GM12878 (cell line): ENCODE measurements around the gene LGI4. TPM values are rescaled to one million over a fixed set of nuclear protein-coding genes. Genes with fewer than 3 reads are reported as not detected.

ENCODE experiments used
- ATAC-seq: fragments of 200-7000 bp; cut with Tn5 transposase; 3 replicates; pipeline ENCODE4 v1.9.1; 2020; ENCODE audit warnings: mild to moderate bottlenecking, moderate library complexity
- BruUV-seq: library from RNA; stranded (reverse); fragments of 400-500 nt; replicated peaks from 2 replicates; lab custom pipeline; 2021; lab: Mats Ljungman, UMichigan
- CTCF ChIA-PET: fragments of 300-600 bp; sonication (Branson Sonifier 250); formaldehyde crosslinking; extraction: SDS; loops from one replicate; lab custom pipeline; 2021; ENCODE audit warnings: inconsistent platforms; lab: Yijun Ruan, JAX
- POLR2A ChIA-PET: fragments of 350-600 bp; formaldehyde crosslinking; extraction: SDS; loops from one replicate; lab custom pipeline; 2021; ENCODE audit warnings: inconsistent platforms; lab: Charles Lee
- RAD21 ChIA-PET: fragments of 300-600 bp; sonication (Branson Sonifier 250); formaldehyde crosslinking; loops from one replicate; lab custom pipeline; 2023; ENCODE audit warnings: antibody characterized with exemption; ENCODE audit not compliant: unreplicated experiment; lab: Charles Lee
- SMC1A ChIA-PET: fragments of 300-600 bp; sonication (Branson Sonifier 250); formaldehyde crosslinking; loops from one replicate; lab custom pipeline; 2023; ENCODE audit not compliant: unreplicated experiment, uncharacterized antibody; lab: Charles Lee
- DNase-seq: peaks from one replicate; pipeline ENCODE4 v3.0.0-alpha.2; 2011; ENCODE audit warnings: low read depth, low spot score
- FAIRE-seq: peaks from 3 replicates; lab custom pipeline; 2011; peaks lifted over from hg19 to GRCh38; lab: Jason Lieb, UNC
- H2AFZ ChIP-seq: 2 replicates; pipeline ENCODE4 v1.6.0; 2011; ENCODE audit warnings: low read depth, low read length, control low read depth; ENCODE audit not compliant: control insufficient read depth
- H3K27ac ChIP-seq: 2 replicates; pipeline ENCODE4 v1.5.1; 2011; ENCODE audit warnings: control low read depth; ENCODE audit not compliant: control insufficient read depth, insufficient read depth
- H3K27me3 ChIP-seq, 2 experiments: replicated peaks in 1 of 2; 2 replicates each; pipeline versions ENCODE4 v1.6.0 to v1.6.1; 2011; ENCODE audit warnings: low read length in 1 of 2; ENCODE audit not compliant: control insufficient read depth in 2 of 2, insufficient read depth in 2 of 2
- H3K36me3 ChIP-seq, 2 experiments: 2 replicates each; pipeline ENCODE4 v1.5.1; 2011; ENCODE audit warnings: low read length in 1 of 2; ENCODE audit not compliant: control insufficient read depth in 2 of 2, insufficient read depth in 2 of 2
- H3K4me1 ChIP-seq: 2 replicates; pipeline ENCODE4 v1.6.1; 2011; ENCODE audit warnings: mild to moderate bottlenecking, low read length, moderate library complexity, mixed read lengths; ENCODE audit not compliant: control insufficient read depth, insufficient read depth
- H3K4me2 ChIP-seq: 2 replicates; pipeline ENCODE4 v1.6.0; 2011; ENCODE audit warnings: control low read depth; ENCODE audit not compliant: control insufficient read depth, insufficient read depth
- H3K4me3 ChIP-seq: fragments of 200-600 bp; sonication (generic); 2 replicates; pipeline ENCODE4 v1.5.1; 2016
- H3K79me2 ChIP-seq: 2 replicates; pipeline ENCODE4 v1.6.0; 2011; ENCODE audit warnings: low read length; ENCODE audit not compliant: control insufficient read depth, insufficient read depth
- H3K9ac ChIP-seq: 2 replicates; pipeline ENCODE4 v1.8.0; 2011; ENCODE audit warnings: low read length, control low read depth, mixed read lengths; ENCODE audit not compliant: control insufficient read depth, insufficient read depth
- H3K9me3 ChIP-seq: replicated peaks from 3 replicates; pipeline ENCODE4 v1.5.1; 2011; ENCODE audit warnings: mild to moderate bottlenecking, low read length; ENCODE audit not compliant: control insufficient read depth, insufficient read depth
- H4K20me1 ChIP-seq: 2 replicates; pipeline ENCODE4 v1.6.0; 2011; ENCODE audit not compliant: control insufficient read depth, insufficient read depth
- DPF2 ChIP-seq: fragments of 450-650 bp; IDR thresholded peaks from 2 replicates; pipeline ENCODE4 v1.6.1; 2017; ENCODE audit warnings: mild to moderate bottlenecking
- GATAD2B ChIP-seq: fragments of 450-650 bp; conservative IDR thresholded peaks from 2 replicates; pipeline ENCODE4 v1.6.1; 2017; ENCODE audit warnings: low read depth, mild to moderate bottlenecking, moderate library complexity
- RAD51 ChIP-seq: fragments of 450-650 bp; IDR thresholded peaks from 2 replicates; pipeline ENCODE4 v1.6.1; 2016; ENCODE audit warnings: moderate library complexity, mild to moderate bottlenecking, inconsistent platforms
- SMARCA5 ChIP-seq: fragments of 450-650 bp; IDR thresholded peaks from 2 replicates; pipeline ENCODE4 v1.6.1; 2017; ENCODE audit warnings: mild to moderate bottlenecking
- SPI1 ChIP-seq: IDR thresholded peaks from 2 replicates; pipeline ENCODE4 v1.6.1; 2011; ENCODE audit warnings: low read depth, mild to moderate bottlenecking, low read length, moderate library complexity, borderline replicate concordance; ENCODE audit not compliant: insufficient read depth
- ZNF384 ChIP-seq: IDR thresholded peaks from 2 replicates; pipeline ENCODE4 v1.6.1; 2012; ENCODE audit warnings: low read depth, mild to moderate bottlenecking, low read length, improper control_type of control experiment, borderline replicate concordance
- WGBS: methylation state at CpG from one replicate; pipeline ENCODE4 v1.1.6; 2016; ENCODE audit warnings: low lambda C conversion rate; ENCODE audit not compliant: insufficient replicate concordance, insufficient coverage; ENCODE audit errors: missing lambda C conversion rate; 5-methylcytosine and 5-hydroxymethylcytosine counted together
- in situ Hi-C: fragments of 300-500 bp; cut with MboI; formaldehyde crosslinking; loops from 9 replicates; pipeline ENCODE4 v1.14.3; 2018; ENCODE audit warnings: mixed read lengths
- intact Hi-C: fragments of 100-400 bp; cut with micrococcal nuclease; formaldehyde crosslinking; loops from one replicate; pipeline ENCODE4 v1.14.2; 2022; ENCODE audit not compliant: unreplicated experiment
- polyA plus RNA-seq, 11 experiments: library from polyadenylated mRNA; depleted of rRNA in 4 of 11; unstranded in 6 of 11; stranded (reverse) in 5 of 11; fragments of >200 nt; fragmentation: Nextera tagmentation in 4 of 11; fragmentation: Illumina TruSeq in 1 of 11; extraction: Ambion mirVana in 4 of 11; extraction: Trizol in 1 of 11; gene quantifications; 1 replicate in 1 of 11; 2 replicates in 10 of 11; pipeline versions ENCODE4 v1.2.1 to v1.2.3, GENCODE V29; 2011 to 2016; ENCODE audit warnings: inconsistent platforms in 2 of 11, missing spikeins in 2 of 11, low read depth in 1 of 11
- total RNA-seq, 4 experiments: library from RNA; depleted of rRNA in 3 of 4; stranded (reverse); fragments of >200 nt in 3 of 4; fragmentation: Illumina TruSeq in 1 of 4; extraction: Trizol in 1 of 4; gene quantifications; 2 replicates each; pipeline versions ENCODE4 v1.2.1 to v1.2.3, GENCODE V29; 2013 to 2021

The LGI4 gene
- total and polyA plus RNA-seq, 10 of the 15 experiments (the other 5 are each of a cell fraction or from before 2014, with no cell fraction given) = 0.11 TPM; not detected in 9

DNA sequence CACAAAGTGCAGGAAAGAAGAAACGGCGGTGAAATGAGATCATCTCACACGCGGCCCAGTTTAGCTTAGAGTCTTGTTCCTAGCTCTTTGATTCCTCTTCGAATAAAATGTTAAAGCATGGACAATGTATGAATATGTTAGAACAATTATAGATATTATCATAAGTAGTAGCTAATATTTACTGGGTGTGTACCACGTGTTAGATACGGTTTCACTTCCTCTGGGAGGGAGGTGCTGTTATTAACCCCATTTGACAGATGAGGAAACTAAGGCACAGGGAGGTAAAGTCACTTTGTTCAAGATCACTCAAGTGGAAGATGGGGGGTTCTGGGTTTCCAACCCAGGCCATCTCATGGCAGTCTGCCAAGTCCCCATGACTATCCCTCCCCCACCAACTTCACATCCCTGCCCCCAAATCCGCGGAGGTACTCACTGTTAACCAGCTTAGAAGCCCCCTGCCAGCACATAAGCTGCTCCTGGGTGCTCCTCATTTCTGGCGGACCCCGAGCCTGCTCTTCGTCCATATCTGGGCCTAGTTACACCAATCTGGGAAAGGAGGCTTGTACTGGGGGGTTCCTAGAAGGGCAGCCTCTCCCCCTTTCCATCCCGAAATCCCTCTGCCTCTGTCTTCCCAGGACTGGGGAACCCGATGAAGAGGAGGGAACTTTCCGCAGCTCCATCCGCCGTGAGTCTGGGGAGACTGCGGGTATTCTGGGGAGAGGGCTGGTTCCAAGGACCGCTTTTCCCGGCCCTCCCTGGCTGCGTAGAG is 7.2 kb upstream of the LGI4 start:
- BruUV-seq = no TSS peak
- Histone ChIP-seq H3K79me2 (no peaks in the 10 kb centered on the region), H3K4me2 (peak overlapping the region; percentile 79), H3K27me3 (peaks cover 2 to 5% of the 10 kb centered on the region in 2 experiments; a peak in 2 of 4 replicates), H4K20me1 (no peaks in the 10 kb centered on the region), H2AFZ (no peak overlapping the region), H3K4me3 (peak overlapping the region; percentile 47; the same call in 1 of the 2 replicates), H3K9ac (no peak overlapping the region), H3K36me3 (no peaks in the 10 kb centered on the region), H3K4me1 (peaks cover 16% of the 10 kb centered on the region), H3K27ac (no peak overlapping the region), H3K9me3 (no peaks in the 10 kb centered on the region)
- no peak for DNase-seq
- 27% methylated on average over 20 of the region's 21 CpGs for WGBS
- ATAC-seq = peak; percentile 20
- SMC1A ChIA-PET = interaction anchor here (0.6 to 2.4 kb wide), 29 partner anchors 12 to 403 kb away, joined by 3 to 25 read pairs (median 4); partner anchors contain the start of genes FXYD3 and FXYD5
- in situ Hi-C loops = no loop called here
- CTCF ChIA-PET = interaction anchor here (0.6 to 3.3 kb wide), 48 partner anchors 8 to 368 kb away, joined by 3 to 41 read pairs (median 5); partner anchors contain the start of genes FFAR1, FXYD3 and FXYD5
- TF ChIP-seq RAD51 (peak; percentile 69), SPI1 (peak; percentile 93), DPF2 (peak; percentile 53; the same call in 1 of the 2 replicates), SMARCA5 (peak; percentile 53; the same call in 1 of the 2 replicates), ZNF384 (no peak), GATAD2B (0 out of 2 replicates have a peak, but pooled peaks have one; percentile 9)
- FAIRE-seq = peak; percentile 44
- intact Hi-C loops = loop anchor here (5.0 kb wide), 1 partner anchor 105 kb away; the partner anchor contains the start of gene LSR
- RAD21 ChIA-PET = interaction anchor here (0.6 to 3.0 kb wide), 38 partner anchors 12 to 353 kb away, joined by 3 to 31 read pairs (median 4); partner anchors contain the start of genes FFAR1 and FXYD5
- POLR2A ChIA-PET = interaction anchor here (0.5 to 1.5 kb wide), 6 partner anchors 8 to 106 kb away, joined by 3 to 6 read pairs (median 4); partner anchors contain the start of gene FXYD5
